Kidney epithelial cell (primary cell): ENCODE results near the gene MSMO1. TPM values are rescaled to one million over a fixed set of nuclear protein-coding genes. Genes with fewer than 3 reads are reported as not detected.

ENCODE experiments used
- DNase-seq: peaks from one replicate; pipeline ENCODE4 v3.0.0-alpha.2; 2010; ENCODE audit warnings: low read depth
- H3K27me3 ChIP-seq: 2 replicates; pipeline ENCODE4 v1.6.0; 2011; ENCODE audit warnings: low read length; ENCODE audit not compliant: control insufficient read depth, insufficient read depth
- H3K36me3 ChIP-seq: 2 replicates; pipeline ENCODE4 v1.5.1; 2011; ENCODE audit warnings: low read length; ENCODE audit not compliant: control insufficient read depth, insufficient read depth
- H3K4me3 ChIP-seq: 2 replicates; pipeline ENCODE4 v1.5.1; 2011; ENCODE audit warnings: low read depth, mild to moderate bottlenecking, control low read depth, low read length
- total RNA-seq: library from RNA; depleted of rRNA; stranded (reverse); fragments of >200 nt; gene quantifications from 2 replicates; pipeline ENCODE4 v1.2.3, GENCODE V29; 2015
- TF ChIP-seq, protein P1 (sequence below): IDR thresholded peaks from 2 replicates; pipeline ENCODE4 v1.5.1; 2011; ENCODE audit warnings: mild to moderate bottlenecking, moderate library complexity, low read length, control low read depth, inconsistent platforms; ENCODE audit not compliant: insufficient read depth, poor library complexity, severe bottlenecking

MSMO1 gene
- total RNA-seq, 1 donor from 2014 or later: 228 TPM

DNA sequence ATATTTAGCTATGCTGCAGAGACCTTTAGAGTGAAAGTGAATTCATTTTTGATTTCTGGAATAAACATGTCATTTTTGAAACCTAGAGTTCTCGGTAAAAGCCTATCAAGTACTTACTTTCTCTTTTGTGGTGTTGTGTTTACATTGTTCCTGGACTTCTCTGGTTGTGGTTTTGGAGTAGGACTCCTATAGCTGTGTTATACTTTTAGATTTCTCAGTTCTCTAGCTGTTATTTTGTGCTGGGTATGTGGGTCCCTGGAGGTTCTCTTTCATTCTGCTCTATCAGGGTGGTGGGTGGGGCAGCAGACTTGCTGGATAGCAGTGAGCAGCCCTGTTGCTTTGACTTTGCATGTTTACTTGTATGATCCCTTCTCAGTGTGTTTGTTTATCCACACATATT, 25.6 kb upstream of the MSMO1 start:
- Histone ChIP-seq H3K27me3 (no peaks in the 10 kb centered on the region), H3K36me3 (no peaks in the 10 kb centered on the region), H3K4me3 (no peak overlapping the region)
- TF ChIP-seq, protein P1, sequence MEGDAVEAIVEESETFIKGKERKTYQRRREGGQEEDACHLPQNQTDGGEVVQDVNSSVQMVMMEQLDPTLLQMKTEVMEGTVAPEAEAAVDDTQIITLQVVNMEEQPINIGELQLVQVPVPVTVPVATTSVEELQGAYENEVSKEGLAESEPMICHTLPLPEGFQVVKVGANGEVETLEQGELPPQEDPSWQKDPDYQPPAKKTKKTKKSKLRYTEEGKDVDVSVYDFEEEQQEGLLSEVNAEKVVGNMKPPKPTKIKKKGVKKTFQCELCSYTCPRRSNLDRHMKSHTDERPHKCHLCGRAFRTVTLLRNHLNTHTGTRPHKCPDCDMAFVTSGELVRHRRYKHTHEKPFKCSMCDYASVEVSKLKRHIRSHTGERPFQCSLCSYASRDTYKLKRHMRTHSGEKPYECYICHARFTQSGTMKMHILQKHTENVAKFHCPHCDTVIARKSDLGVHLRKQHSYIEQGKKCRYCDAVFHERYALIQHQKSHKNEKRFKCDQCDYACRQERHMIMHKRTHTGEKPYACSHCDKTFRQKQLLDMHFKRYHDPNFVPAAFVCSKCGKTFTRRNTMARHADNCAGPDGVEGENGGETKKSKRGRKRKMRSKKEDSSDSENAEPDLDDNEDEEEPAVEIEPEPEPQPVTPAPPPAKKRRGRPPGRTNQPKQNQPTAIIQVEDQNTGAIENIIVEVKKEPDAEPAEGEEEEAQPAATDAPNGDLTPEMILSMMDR: no peak
- no peak for DNase-seq

DNA sequence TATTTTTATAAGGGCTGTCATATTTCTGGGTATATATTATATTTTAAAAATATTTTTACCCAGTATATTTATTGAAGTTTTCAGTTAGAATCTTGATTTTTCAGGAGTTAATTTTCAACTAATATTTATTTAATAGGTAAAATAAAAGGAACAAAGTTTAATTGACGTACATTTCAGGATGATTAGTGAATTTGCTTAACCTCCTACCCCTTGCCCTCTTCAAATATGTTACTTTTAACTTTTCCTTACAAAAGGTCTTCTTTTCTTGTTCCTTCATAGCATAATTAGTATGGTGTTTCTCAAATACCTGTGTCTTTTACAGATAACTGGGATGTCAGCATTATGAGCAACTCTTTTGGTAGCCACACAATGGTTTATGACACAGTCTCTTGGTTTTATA, 24.8 kb upstream of the MSMO1 start:
- Histone ChIP-seq H3K36me3 (no peaks in the 10 kb centered on the region), H3K4me3 (no peak overlapping the region), H3K27me3 (no peaks in the 10 kb centered on the region)
- TF ChIP-seq, protein P1: no peak
- no peak for DNase-seq

DNA sequence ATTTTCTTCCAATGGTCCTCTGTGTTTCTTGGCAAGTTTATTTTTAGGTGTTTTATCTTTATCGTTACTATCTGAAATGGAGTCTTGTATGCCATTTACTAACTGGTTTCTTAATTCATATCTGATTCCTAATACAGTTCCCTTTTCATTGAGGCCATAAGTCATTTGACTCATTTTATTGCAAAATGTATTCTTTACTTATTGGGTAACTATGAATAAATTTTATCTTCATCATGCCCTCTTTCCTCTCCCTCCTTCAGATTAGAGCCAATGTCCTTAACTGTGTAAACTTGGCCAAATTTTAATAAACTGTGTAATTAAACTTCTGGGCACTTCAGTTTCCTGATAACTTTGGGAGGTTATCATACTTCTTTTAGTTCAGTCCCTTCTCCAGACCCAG, 19.3 kb upstream of the MSMO1 start:
- TF ChIP-seq, protein P1: no peak
- no peak for DNase-seq
- no peaks in the 10 kb centered on the region for H3K36me3 ChIP-seq
- H3K4me3 ChIP-seq: no peak overlapping the region
- no peaks in the 10 kb centered on the region for H3K27me3 ChIP-seq

DNA sequence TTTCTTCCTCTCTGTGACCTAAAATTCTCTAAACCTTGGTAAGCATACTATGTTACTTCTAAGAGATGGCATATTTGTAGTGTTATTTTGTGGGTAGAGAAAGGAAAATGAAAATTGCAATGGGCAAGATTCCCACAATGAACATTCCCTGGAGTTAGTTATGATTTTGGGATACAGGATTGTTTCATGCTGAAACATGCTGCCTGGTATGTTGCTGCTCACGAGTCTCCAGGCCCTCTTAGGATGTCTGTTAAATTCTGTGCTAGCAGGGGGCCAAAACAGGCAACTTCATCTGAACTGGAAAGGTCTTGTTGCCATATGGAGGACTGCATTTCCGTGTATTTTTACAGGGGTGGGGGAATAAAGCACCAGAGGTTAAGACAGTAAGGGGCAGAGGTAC, 18.9 kb upstream of the MSMO1 start:
- DNase-seq: no peak
- Histone ChIP-seq H3K27me3 (no peaks in the 10 kb centered on the region), H3K4me3 (no peak overlapping the region), H3K36me3 (no peaks in the 10 kb centered on the region)
- TF ChIP-seq, protein P1: no peak

DNA sequence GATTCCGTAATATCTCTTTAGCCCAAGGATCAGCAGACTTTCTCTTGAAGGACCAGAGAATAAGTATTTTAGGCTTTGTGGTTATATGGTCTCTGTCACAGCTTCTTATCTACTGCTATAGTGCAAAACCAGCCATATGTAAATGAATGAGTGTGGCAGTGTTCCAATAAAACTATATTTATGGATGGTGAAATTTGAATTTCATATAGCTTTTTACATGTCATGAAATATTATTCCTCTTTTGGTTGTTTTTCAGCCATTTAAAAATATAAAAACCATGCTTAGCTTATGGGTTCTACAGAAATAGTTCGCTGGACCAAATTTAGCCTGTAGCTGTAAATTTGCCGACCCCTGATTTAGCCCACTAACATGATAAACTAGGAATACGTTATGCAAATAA, 18.0 kb upstream of the MSMO1 start:
- H3K36me3 ChIP-seq: no peaks in the 10 kb centered on the region
- TF ChIP-seq, protein P1: no peak
- no peaks in the 10 kb centered on the region for H3K27me3 ChIP-seq
- DNase-seq: no peak
- H3K4me3 ChIP-seq: no peak overlapping the region

DNA sequence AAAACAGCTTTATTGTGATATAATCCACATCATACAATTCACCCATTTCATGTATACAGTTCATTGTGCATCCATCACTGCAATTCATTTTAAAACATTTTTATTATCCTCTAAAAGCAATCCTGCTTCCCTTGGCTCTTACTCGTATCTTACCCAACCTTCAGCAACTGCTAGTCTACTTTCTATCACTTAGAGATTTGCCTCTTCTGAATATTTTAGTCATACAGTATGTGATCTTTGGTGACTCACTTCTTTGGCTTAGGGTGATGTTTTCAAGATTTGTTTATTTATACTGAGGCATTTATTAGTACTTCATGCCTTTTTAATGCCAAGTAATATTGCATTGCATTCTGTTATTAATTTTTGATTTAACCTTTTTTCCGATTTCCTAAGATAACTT, 15.0 kb upstream of the MSMO1 start:
- H3K4me3 ChIP-seq: no peak overlapping the region
- H3K27me3 ChIP-seq: no peaks in the 10 kb centered on the region
- TF ChIP-seq, protein P1: no peak
- H3K36me3 ChIP-seq: no peaks in the 10 kb centered on the region
- DNase-seq: no peak
